WERI-Rb-1 (cell line): ENCODE measurements around the gene STH.
"Not testable (repeated sequence)": the region's sequence is repeated elsewhere in the genome, so short reads cannot be mapped to it uniquely, and the experiment has no call there.

Source experiments
- DNase-seq: peaks from one replicate; pipeline ENCODE4 v3.0.0-alpha.2; 2020
- H3K27ac ChIP-seq: fragments of 250-450 bp; sonication (Bioruptor Pico); 2 replicates; pipeline ENCODE4 v1.5.1; 2020; ENCODE audit warnings: mild to moderate bottlenecking, moderate library complexity
- H3K27me3 ChIP-seq: fragments of 250-450 bp; sonication (Bioruptor Pico); 2 replicates; pipeline ENCODE4 v1.5.1; 2021; ENCODE audit warnings: mild to moderate bottlenecking, low read depth, moderate library complexity; ENCODE audit not compliant: insufficient read depth, severe bottlenecking
- H3K36me3 ChIP-seq: fragments of 250-450 bp; sonication (Bioruptor Pico); 2 replicates; pipeline ENCODE4 v1.5.1; 2020; ENCODE audit warnings: mild to moderate bottlenecking, moderate library complexity
- H3K4me3 ChIP-seq: 2 replicates; pipeline ENCODE4 v1.5.1; 2011; ENCODE audit warnings: low read depth, mild to moderate bottlenecking, control low read depth, low read length
- H3K9me3 ChIP-seq: fragments of 250-450 bp; sonication (Bioruptor Pico); 2 replicates; pipeline ENCODE4 v1.5.1; 2021; ENCODE audit warnings: mild to moderate bottlenecking, moderate library complexity; ENCODE audit not compliant: severe bottlenecking
- TF ChIP-seq, protein P1 (sequence below): IDR thresholded peaks from 2 replicates; pipeline ENCODE4 v1.5.1; 2011; ENCODE audit warnings: low read depth, mild to moderate bottlenecking, control low read depth, inconsistent platforms, low read length

The STH gene

DNA sequence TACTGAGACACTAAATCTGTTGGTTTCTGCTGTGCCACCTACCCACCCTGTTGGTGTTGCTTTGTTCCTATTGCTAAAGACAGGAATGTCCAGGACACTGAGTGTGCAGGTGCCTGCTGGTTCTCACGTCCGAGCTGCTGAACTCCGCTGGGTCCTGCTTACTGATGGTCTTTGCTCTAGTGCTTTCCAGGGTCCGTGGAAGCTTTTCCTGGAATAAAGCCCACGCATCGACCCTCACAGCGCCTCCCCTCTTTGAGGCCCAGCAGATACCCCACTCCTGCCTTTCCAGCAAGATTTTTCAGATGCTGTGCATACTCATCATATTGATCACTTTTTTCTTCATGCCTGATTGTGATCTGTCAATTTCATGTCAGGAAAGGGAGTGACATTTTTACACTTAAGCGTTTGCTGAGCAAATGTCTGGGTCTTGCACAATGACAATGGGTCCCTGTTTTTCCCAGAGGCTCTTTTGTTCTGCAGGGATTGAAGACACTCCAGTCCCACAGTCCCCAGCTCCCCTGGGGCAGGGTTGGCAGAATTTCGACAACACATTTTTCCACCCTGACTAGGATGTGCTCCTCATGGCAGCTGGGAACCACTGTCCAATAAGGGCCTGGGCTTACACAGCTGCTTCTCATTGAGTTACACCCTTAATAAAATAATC, 14.6 kb downstream of the STH start:
- H3K36me3 ChIP-seq, result no peaks in the 10 kb centered on the region
- H3K4me3 ChIP-seq, result no peak overlapping the region
- DNase-seq, result no peak
- H3K9me3 ChIP-seq, result no peaks in the 10 kb centered on the region
- TF ChIP-seq, protein P1, sequence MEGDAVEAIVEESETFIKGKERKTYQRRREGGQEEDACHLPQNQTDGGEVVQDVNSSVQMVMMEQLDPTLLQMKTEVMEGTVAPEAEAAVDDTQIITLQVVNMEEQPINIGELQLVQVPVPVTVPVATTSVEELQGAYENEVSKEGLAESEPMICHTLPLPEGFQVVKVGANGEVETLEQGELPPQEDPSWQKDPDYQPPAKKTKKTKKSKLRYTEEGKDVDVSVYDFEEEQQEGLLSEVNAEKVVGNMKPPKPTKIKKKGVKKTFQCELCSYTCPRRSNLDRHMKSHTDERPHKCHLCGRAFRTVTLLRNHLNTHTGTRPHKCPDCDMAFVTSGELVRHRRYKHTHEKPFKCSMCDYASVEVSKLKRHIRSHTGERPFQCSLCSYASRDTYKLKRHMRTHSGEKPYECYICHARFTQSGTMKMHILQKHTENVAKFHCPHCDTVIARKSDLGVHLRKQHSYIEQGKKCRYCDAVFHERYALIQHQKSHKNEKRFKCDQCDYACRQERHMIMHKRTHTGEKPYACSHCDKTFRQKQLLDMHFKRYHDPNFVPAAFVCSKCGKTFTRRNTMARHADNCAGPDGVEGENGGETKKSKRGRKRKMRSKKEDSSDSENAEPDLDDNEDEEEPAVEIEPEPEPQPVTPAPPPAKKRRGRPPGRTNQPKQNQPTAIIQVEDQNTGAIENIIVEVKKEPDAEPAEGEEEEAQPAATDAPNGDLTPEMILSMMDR, result no peak
- H3K27ac ChIP-seq, result no peak overlapping the region
- H3K27me3 ChIP-seq, result no peaks in the 10 kb centered on the region

DNA sequence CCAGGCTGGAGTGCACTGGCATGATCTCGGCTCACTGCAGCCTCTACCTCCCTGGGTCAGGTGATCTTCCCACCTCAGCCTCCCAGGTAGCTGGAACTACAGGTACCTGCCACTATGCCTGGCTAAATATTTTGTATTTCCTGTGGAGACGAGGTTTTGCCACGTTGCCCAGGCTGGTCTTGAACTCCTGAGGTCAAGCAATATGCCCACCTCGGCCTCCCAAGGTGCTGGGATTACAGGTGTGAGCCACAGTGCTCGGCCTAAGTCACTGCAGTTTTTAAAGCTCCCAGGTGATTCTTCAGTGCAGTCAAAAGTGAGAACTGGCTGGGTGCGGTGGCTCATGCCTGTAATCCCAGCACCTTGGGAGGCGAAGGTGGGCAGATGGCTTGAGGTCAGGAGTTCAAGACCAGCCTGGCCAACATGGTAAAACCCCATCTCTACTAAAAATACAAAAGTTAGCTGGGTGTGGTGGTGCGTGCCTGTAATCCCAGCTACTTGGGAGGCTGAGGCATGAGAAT, 20.4 kb downstream of the STH start:
- H3K27me3 ChIP-seq, H3K4me3 ChIP-seq, H3K27ac ChIP-seq, H3K9me3 ChIP-seq, DNase-seq, H3K36me3 ChIP-seq: not testable (repeated sequence)

DNA sequence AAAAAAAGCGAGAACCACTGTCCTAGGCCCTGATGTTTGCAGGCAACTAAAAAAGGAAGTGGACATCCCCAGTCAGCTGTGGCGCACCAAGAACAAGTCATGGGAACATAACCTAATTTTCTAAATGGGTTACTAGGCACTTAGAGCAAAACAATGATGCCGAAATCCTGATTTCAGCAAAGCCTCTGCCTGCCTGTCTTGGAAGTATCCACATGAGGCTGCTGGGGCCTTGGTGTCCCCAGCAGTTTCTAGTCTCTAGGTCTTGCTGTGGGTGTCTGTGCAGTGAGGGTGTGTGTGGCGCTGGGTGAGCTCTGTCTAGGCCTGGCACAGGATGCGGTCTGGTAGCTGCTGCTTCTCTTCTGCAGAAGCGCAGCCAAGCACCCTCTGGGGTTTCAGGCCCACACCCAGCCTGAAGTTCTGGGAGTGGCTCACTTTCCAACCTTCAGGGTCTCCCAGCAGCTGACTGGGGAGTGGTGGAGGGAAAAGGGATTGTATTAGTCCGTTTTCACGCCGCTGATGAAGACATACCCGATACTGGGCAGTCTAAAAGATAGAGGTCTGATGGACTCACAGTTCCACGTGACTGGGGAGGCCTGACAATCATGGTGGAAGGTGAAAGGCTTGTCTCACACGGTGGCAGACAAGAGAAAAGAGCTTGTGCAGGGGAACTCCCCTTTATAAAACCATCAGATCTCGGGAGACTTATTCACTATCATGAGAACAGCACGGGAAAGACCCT, 21.1 kb downstream of the STH start:
- TF ChIP-seq, protein P1, result no peak
- Histone ChIP-seq H3K9me3 (no peaks in the 10 kb centered on the region), H3K27me3 (no peaks in the 10 kb centered on the region), H3K4me3 (no peak overlapping the region), H3K27ac (no peak overlapping the region), H3K36me3 (no peaks in the 10 kb centered on the region; the same call in 1 of the 2 replicates)
- no peak for DNase-seq

DNA sequence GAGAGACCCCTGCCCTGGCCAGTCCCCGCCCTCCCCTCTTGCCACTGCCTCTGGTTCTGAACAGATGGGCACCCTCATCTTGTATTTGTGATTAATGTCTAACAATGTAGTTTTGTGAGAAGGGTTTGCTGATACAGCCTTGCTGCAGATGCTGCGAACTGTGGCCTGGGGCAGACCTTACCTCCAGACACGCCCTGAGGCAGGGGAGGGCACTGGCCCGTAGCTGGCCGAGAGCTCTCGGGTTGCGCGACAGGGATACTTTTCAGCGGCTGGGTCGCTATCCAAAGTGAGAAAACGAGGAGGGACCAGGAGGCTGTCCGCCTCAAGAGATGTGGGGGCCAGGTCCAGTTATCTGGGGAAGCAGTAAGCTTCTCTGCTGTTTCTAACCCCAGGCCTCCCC, 21.9 kb downstream of the STH start:
- Histone ChIP-seq H3K36me3 (peaks cover 4% of the 10 kb centered on the region), H3K27me3 (no peaks in the 10 kb centered on the region), H3K4me3 (no peak overlapping the region), H3K27ac (no peak overlapping the region), H3K9me3 (no peaks in the 10 kb centered on the region)
- DNase-seq, result no peak
- TF ChIP-seq, protein P1, result no peak

DNA sequence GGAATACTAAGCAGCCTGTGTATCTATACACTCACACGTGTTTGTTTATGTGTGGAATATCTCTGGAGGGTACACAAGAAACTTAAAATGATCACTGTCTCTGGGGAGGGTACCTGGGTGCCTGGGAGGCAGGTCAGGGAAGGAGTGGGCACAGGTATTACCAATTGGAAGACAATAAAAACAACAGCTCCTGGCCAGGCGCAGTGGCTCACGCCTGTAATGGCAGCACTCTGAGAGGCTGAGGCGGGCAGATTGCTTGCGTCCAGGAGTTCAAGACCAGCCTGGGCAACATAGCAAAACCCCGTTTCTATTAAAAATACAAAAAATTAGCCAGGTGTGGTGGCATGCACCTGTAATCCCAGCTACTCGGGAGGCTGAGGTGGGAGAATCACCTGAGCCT, 24.3 kb downstream of the STH start:
- H3K27me3 ChIP-seq, DNase-seq, H3K4me3 ChIP-seq, H3K27ac ChIP-seq, H3K9me3 ChIP-seq: not testable (repeated sequence)
- peaks cover 24% of the 10 kb centered on the region for H3K36me3 ChIP-seq

DNA sequence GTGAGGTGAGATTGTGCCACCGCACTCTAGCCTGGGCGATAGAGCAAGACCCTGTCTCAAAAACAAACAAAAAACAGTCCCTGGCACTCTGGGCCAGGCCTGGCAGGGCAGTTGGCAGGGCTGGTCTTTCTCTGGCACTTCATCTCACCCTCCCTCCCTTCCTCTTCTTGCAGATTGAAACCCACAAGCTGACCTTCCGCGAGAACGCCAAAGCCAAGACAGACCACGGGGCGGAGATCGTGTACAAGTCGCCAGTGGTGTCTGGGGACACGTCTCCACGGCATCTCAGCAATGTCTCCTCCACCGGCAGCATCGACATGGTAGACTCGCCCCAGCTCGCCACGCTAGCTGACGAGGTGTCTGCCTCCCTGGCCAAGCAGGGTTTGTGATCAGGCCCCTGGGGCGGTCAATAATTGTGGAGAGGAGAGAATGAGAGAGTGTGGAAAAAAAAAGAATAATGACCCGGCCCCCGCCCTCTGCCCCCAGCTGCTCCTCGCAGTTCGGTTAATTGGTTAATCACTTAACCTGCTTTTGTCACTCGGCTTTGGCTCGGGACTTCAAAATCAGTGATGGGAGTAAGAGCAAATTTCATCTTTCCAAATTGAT, 24.8 kb downstream of the STH start:
- no peak for DNase-seq
- Histone ChIP-seq H3K27me3 (no peaks in the 10 kb centered on the region), H3K36me3 (peaks cover 28% of the 10 kb centered on the region), H3K9me3 (no peaks in the 10 kb centered on the region), H3K27ac (no peak overlapping the region), H3K4me3 (no peak overlapping the region)
- TF ChIP-seq, protein P1, result no peak
